Measurements from ENCODE around the gene UCHL5.
"Not testable (repeated sequence)": the region's sequence is repeated elsewhere in the genome, so short reads cannot be mapped to it uniquely, and the experiment has no call there.

Gene UCHL5

GRCh38 chr1:193062698-193063463 is 3.7 kb upstream of the UCHL5 start:
- DNase-seq: no peak

DNA sequence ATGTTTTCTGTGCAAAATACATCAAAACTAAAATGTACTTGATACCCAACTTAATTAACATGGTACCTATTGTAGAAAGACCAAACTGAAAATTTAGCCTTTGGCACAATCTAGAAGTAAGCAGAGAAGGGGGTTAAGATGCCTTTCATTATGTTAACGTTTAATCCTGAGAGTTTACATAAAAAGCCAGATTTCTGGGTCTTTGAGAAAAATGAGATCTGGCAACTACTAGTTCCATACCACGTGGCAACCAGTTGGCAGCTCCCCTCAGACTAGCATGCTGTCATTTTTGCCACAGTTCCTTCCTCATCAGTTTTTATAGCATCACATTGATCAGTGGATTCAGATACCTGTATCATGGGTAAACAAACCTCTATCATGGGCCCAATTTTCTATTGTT is 1.8 kb upstream of the UCHL5 start:
- peak; percentile 48 for DNase-seq

GRCh38 chr1:193060406-193060805 is 1.2 kb upstream of the UCHL5 start:
- peak; percentile 44 for DNase-seq

DNA sequence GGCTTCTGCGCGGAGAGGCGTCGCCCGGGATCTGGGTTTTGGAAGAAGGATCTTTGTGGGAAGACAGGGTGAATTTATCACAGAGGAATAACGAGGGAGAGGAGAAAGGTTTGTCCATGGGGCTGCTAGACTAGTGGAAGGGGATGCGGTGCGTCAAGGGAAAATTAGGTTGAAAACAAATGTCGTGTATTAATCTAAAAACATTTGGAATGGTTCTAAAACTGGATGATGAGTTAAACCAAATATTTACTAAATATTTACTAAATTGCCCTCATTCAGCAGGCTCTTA is 899 bp upstream of the UCHL5 start:
- DNase-seq: no peak

- peak; percentile 76 for DNase-seq
Observed at GRCh38 chr1:193058529-193059281, 455 bp downstream of the UCHL5 start.

DNA sequence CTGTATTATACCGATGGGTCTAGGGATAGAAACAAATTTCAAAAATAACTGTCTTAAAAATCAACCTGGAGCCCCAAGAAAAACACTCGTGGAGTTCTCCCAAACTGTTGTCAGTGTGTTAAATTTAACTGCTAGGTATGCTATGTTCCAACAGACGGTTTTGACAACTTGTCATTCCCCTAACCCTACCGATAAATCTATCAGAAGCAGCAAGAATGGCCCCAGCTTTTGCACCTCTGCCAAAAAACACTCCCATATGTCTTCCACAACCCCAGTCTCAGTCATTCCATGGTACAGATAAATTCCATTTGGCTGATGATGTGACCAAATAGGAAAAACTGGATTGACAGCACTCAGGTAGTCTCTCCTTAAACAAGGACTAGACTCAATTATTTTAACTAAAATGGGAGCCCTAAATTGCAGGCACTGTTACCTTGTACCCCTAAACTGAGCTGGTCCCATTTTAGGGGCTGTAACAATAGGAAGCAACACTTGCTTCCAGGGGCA is 4.9 kb downstream of the UCHL5 start:
- DNase-seq: no peak

GRCh38 chr1:193048913-193049312 is 10.2 kb downstream of the UCHL5 start:
- not testable (repeated sequence) for DNase-seq

- no peak for DNase-seq
Observed at GRCh38 chr1:193042766-193043691, 16.1 kb downstream of the UCHL5 start.

DNA sequence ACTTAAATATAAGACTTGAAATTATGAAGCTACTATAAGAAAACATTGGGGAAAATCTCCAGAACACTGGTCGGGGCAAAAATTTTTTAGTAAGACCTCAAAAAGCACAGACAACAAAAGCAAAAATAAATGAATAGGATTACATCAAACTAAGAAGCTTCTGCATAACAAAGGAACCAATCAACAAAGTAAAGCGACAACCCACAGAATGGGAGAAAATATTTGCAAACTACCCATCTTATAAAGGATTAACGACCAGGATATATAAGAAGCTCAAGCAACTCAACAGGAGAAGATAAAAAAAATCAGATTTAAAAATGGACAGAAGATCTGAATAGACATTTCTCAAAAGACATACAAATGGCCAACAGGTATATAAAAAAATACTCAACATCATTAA is 19.1 kb downstream of the UCHL5 start:
- DNase-seq: no peak

DNA sequence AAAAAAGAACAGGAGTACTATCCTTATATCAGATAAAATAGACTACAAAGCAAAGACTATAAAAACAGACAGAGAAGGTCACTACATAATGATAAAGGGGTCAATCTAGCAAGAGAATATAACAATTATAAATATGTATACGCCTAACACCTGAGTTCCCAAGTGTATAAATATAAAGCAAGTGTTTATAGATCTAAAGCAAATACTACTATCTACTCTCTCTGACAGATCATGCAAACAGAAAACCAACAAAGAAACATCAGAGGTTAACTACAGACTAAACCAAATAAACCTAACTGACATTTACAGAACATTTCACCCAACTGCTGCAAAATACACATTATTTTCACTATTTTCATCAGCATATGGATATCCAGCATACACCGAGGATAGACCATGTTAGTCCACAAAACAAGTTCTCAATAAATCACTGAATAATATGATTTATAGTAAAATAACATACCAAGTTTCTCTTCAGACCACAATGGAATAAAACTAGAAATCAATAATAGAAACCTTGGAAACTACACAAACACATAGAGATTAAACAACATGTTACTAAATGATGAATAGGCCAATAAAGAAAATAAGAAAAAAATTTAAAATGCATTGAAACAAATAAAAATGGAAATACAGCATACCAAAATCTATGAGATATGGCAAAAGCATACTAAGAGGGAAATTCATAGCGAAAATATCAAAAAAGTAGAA is 22.7 kb downstream of the UCHL5 start:
- DNase-seq: peak; percentile 28

- no peak for DNase-seq
Observed at GRCh38 chr1:193033610-193034009, 25.6 kb downstream of the UCHL5 start.

GRCh38 chr1:193032643-193033427 is 26.3 kb downstream of the UCHL5 start:
- not testable (repeated sequence) for DNase-seq

- no peak for DNase-seq
Observed at GRCh38 chr1:193031431-193031830, 27.7 kb downstream of the UCHL5 start.

DNA sequence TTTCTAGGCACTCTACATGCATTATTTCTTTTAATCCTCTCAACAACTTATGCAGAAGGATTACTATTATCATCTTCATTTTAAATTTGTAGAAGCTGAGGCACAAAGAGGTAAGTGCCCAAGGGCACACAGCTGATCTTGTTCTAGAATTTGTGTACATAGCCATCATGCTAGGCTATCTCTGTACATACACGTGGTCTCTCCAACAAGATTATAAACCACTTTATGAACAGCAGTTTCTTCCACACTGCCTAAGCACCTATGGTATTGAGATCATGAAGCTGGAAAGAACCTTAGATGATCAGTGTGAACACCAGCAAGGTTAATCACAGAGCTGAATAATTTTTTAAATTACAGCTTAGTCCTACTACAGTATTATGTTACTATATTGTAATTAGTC is 28.9 kb downstream of the UCHL5 start:
- DNase-seq: peak; percentile 34

- no peak for DNase-seq
Observed at GRCh38 chr1:193025218-193025617, 33.9 kb downstream of the UCHL5 start.

GRCh38 chr1:193019442-193020026 is 39.6 kb downstream of the UCHL5 start:
- DNase-seq: peak; percentile 68

DNA sequence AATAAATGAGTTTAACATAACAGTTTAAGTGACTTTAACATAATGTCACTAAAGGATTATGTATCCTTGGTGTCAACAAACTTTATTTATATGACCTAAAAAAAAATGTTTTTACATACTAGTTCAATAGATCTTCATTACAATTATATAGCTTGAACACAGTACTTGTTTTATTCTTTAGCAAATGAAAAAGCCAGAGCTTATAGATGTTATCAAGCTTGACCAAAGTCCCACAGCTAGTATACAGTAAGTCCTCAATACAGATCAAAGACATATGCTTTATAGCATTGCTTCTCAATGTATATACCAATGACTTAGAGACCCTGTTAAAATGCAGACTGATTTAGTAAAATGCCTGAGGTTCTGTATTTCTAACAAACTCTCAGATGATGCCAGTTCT is 42.4 kb downstream of the UCHL5 start:
- no peak for DNase-seq

DNA sequence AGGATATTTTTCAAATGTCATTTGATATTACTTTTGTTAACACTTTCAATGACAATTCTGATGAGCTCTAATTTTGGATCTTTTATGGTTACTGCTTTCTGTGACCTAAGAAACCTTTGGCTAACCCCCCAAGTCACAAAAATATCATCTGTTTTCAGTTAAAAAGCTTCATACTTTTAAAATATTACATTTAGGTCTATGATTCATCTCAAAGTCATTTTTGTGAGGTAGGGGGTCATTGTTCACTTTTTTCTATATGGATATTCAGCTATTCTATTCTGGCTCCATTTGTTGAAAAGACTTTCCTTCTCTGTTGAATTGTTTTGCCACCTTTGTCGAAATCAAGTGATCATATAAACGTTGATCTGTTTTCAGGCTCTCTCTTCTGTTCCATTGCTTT is 44.8 kb downstream of the UCHL5 start:
- DNase-seq: no peak

- DNase-seq: no peak
Observed at GRCh38 chr1:193013707-193014106, 45.5 kb downstream of the UCHL5 start.

GRCh38 chr1:193013005-193013404 is 46.2 kb downstream of the UCHL5 start:
- DNase-seq: no peak

DNA sequence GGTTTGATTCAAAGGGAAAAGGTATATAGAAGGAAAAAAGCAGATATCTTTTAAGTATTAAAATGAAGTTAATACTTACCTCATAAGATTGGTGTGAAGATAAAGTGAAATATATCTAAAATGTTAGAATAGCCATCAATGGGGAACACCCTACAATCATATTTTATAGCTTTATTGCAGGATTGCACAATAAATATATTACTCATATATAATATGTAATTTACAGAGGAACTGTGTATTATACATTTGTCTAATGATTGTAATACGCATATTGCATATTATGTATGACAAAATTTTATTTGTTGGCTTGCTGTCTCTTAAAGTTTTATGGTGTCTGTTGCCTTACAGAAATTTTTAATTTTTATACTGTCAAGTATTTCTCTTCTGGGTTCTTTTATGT is 47.8 kb downstream of the UCHL5 start:
- no peak for DNase-seq

Measured in NCI-H69 (cell line).